Progenitor cell of endocrine pancreas (in vitro differentiated cells): ENCODE measurements around the gene HMHB1. TPM values are rescaled to one million over a fixed set of nuclear protein-coding genes. Genes with fewer than 3 reads are reported as not detected.

ENCODE experiments used
- DNase-seq: peaks from one replicate; pipeline ENCODE4 v3.0.0; 2021; ENCODE audit warnings: low spot score; ENCODE audit not compliant: unreplicated experiment
- H3K27ac Mint-ChIP-seq: 2 replicates; pipeline ENCODE4 v1.8.0; 2021; ENCODE audit warnings: mild to moderate bottlenecking, moderate library complexity, mixed read lengths
- H3K27me3 Mint-ChIP-seq: 2 replicates; pipeline ENCODE4 v1.8.0; 2021; ENCODE audit warnings: mixed read lengths
- H3K36me3 Mint-ChIP-seq: 2 replicates; pipeline ENCODE4 v1.8.0; 2022; ENCODE audit warnings: mixed read lengths; ENCODE audit not compliant: insufficient read depth
- H3K4me1 Mint-ChIP-seq: 2 replicates; pipeline ENCODE4 v1.8.0; 2021; ENCODE audit warnings: low read depth, mixed read lengths
- H3K4me3 Mint-ChIP-seq: 2 replicates; pipeline ENCODE4 v1.8.0; 2021; ENCODE audit warnings: low read depth, mild to moderate bottlenecking, moderate library complexity, mixed read lengths
- H3K9me3 Mint-ChIP-seq: 2 replicates; pipeline ENCODE4 v1.8.0; 2021; ENCODE audit warnings: low read depth, mixed read lengths
- total RNA-seq: library from RNA; stranded (reverse); gene quantifications from 2 replicates; pipeline ENCODE4 v1.2.1, GENCODE V29; 2021
- TF ChIP-seq, protein P1 (sequence below): fragments of 200-600 bp; sonication (generic); IDR thresholded peaks from one replicate; pipeline ENCODE4 v1.5.0; 2021; ENCODE audit warnings: antibody characterized with exemption, mild to moderate bottlenecking; ENCODE audit not compliant: unreplicated experiment

HMHB1 gene
- total RNA-seq, 1 donor from 2014 or later, result not detected

DNA sequence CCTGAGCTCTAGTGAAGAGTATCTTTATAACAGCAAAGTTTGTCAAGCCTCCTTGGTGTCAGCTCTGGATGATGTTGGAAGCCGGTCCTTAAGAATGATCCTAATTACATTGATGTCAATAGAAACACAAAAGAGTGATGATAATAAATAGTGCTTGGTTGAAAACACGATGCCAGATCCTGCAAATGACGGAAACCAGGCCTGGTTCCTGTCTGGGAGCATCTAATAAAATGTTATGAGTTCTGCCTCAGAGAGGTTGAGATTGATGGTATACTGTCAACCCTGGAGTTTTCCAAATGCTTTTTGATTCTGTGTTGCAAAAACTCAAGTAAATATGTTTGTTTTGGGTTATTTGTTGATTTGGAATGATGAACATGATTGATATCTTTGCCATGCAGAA is 23.3 kb downstream of the HMHB1 start:
- Mint-ChIP-seq H3K27me3 (no peaks in the 10 kb centered on the region), H3K36me3 (no peaks in the 10 kb centered on the region), H3K9me3 (no peaks in the 10 kb centered on the region), H3K27ac (no peak overlapping the region), H3K4me3 (no peak overlapping the region), H3K4me1 (no peaks in the 10 kb centered on the region)
- TF ChIP-seq, protein P1, sequence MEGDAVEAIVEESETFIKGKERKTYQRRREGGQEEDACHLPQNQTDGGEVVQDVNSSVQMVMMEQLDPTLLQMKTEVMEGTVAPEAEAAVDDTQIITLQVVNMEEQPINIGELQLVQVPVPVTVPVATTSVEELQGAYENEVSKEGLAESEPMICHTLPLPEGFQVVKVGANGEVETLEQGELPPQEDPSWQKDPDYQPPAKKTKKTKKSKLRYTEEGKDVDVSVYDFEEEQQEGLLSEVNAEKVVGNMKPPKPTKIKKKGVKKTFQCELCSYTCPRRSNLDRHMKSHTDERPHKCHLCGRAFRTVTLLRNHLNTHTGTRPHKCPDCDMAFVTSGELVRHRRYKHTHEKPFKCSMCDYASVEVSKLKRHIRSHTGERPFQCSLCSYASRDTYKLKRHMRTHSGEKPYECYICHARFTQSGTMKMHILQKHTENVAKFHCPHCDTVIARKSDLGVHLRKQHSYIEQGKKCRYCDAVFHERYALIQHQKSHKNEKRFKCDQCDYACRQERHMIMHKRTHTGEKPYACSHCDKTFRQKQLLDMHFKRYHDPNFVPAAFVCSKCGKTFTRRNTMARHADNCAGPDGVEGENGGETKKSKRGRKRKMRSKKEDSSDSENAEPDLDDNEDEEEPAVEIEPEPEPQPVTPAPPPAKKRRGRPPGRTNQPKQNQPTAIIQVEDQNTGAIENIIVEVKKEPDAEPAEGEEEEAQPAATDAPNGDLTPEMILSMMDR, result no peak
- DNase-seq, result no peak

DNA sequence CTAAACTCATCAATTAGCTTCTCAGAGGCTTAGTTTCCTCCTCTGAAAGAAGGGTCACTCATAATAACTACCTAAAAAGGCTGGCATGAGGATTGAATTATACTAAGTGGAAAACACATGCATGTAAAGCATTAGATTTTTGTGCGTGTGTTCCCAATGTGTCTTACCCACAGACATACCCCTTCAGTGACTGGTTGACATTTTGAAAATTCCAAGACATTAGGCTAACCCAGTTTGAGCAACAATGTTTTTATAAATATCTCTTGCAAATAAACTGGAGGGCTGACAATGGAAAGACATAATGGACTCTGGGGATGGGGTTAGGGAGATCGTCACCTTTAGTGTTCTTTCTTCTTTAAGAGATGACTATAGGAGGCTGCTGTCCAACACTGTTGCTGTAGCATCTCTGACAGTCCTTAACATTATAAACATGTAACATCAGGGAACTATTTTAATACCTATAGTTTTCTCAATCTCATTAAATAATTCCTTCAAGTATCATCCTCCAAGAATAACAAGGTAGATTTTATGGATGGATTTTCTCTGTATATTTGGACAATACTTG is 24.3 kb downstream of the HMHB1 start:
- H3K27me3 Mint-ChIP-seq, result peaks cover 2% of the 10 kb centered on the region
- no peaks in the 10 kb centered on the region for H3K9me3 Mint-ChIP-seq
- no peak overlapping the region for H3K27ac Mint-ChIP-seq
- no peak overlapping the region for H3K4me3 Mint-ChIP-seq
- H3K36me3 Mint-ChIP-seq, result no peaks in the 10 kb centered on the region
- H3K4me1 Mint-ChIP-seq, result no peaks in the 10 kb centered on the region
- DNase-seq, result no peak
- TF ChIP-seq, protein P1, result no peak

DNA sequence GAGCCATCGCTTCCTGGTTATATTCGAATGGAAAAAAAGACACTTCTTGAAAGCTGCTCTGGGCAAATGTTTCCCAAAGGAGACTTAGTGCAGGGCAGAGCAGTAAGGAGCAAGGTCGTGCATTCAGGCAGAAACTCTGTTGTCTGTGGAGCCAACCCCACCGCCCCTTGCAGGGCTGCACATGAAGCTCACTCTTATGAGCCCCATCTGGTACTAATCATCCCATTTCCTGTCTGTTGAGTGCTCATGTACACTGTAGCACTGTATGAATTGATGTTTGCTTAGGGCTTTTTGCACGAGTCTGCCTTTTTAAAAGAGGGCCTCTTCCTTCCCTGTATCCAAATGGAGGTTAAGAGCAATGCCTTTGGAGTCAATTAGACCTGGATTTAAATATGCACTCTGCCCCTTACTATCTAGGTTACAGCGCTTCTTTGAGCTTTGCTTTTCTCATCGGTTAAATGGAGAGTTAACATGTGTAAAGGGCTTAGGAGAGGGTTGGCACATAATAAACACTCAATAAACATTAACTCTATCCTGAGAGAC is 25.4 kb downstream of the HMHB1 start:
- no peak overlapping the region for H3K4me3 Mint-ChIP-seq
- H3K9me3 Mint-ChIP-seq, result no peaks in the 10 kb centered on the region
- peaks cover 6% of the 10 kb centered on the region for H3K27me3 Mint-ChIP-seq
- H3K36me3 Mint-ChIP-seq, result no peaks in the 10 kb centered on the region
- no peaks in the 10 kb centered on the region for H3K4me1 Mint-ChIP-seq
- no peak overlapping the region for H3K27ac Mint-ChIP-seq
- TF ChIP-seq, protein P1, result no peak
- no peak for DNase-seq

DNA sequence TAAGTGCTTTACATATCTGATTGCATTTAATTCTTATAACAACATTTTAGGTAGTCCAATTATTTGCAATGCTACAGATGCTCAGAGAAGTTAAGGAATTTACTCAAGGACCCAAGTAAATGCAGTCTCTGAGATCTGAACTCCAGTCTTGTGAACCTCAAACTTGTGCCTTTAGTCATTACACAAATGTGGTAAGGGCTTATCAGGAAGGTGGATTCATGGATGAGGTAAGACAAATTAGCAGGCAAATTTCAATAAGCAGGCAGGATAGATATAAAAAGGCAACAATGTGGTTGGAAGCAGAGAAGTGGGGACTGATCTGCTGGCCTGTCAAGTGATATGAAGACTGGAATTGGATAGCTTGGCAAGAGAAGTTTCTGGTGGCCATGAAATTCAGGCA is 29.5 kb downstream of the HMHB1 start:
- TF ChIP-seq, protein P1, result no peak
- Mint-ChIP-seq H3K27ac (no peak overlapping the region), H3K9me3 (no peaks in the 10 kb centered on the region), H3K4me3 (no peak overlapping the region), H3K27me3 (peaks cover 6% of the 10 kb centered on the region), H3K36me3 (no peaks in the 10 kb centered on the region), H3K4me1 (no peaks in the 10 kb centered on the region)
- DNase-seq, result no peak

DNA sequence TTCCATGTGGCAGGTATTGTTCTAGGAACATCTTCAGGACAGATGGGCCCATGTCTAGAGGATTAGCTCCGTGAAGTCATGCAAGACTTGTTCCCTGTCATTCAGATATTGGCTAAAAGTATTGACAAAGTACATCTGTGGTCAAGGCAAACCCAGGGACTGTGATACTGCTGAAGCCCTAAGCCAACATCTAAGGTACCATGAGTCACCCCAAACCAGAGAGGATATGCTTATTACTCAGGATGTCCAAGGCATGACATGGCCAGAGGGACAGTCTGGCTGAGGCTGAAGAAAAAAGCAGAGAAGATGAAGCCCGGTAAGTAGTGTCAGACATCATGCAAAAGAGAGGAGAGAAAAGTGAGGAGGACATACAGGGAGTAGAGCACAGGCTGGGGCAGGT is 31.0 kb downstream of the HMHB1 start:
- no peak for DNase-seq
- Mint-ChIP-seq H3K27me3 (peaks cover 6% of the 10 kb centered on the region), H3K36me3 (no peaks in the 10 kb centered on the region), H3K4me1 (no peaks in the 10 kb centered on the region), H3K9me3 (no peaks in the 10 kb centered on the region), H3K27ac (no peak overlapping the region), H3K4me3 (no peak overlapping the region)
- TF ChIP-seq, protein P1, result no peak
